Measurements from ENCODE around the gene RALGPS2.

DNA sequence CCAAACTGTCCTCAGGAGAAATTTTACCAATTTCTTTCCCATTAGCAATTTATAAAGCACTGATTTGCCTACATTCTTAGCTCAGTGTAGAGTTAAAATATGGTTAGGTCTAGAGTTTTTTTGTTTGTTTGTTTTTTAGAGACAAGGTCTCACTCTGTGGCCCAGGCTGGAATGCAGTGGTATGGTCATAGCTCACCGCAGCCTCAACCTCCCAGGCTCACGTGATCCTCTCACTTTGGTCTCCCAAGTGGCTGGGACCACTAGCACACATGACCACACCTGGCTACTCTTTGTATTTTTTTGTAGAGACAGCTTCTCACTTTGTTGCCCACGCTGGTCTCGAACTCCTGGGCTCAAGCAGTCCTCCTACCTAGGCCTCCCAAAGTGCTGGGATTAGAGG lies 10.6 kb upstream of the RALGPS2 start:
- TF ChIP-seq CTCF (IDR thresholded peaks at IDR 0.05) (no peak), POLR2A (IDR thresholded peaks at IDR 0.05) (no peak)

All from sigmoid colon (tissue), 3 donors.